ENCODE measurements around the gene RCN2.

GRCh38 chr15:76903251-76903681, 28.3 kb upstream of the RCN2 start:
- no peak for TF ChIP-seq POLR2A (IDR thresholded peaks at IDR 0.05; ENCODE audit: low read depth, low read length)
- no peak for TF ChIP-seq POLR2AphosphoS5 (IDR thresholded peaks at IDR 0.05; ENCODE audit: low read depth, low read length)
- TF ChIP-seq TAF1 (IDR thresholded peaks at IDR 0.05; ENCODE audit: low read depth, low read length) = no peak
- no peak for TF ChIP-seq PAX5 (IDR thresholded peaks at IDR 0.05; ENCODE audit: insufficient read depth, low read length, severe bottlenecking)
